DMS153 treated with DMSO at 0.1 percent for 48 hours (cell line): Measurements from ENCODE around the gene STK4.
"Not testable (repeated sequence)": the region's sequence is repeated elsewhere in the genome, so short reads cannot be mapped to it uniquely, and the experiment has no call there.

Experiments used
- DNase-seq: peaks from one replicate; lab custom pipeline; 2025; ENCODE audit not compliant: unreplicated experiment; lab: John Stamatoyannopoulos, UW

Gene STK4

GRCh38 chr20:44981736-44982406 is 15.6 kb downstream of the STK4 start:
- DNase-seq, result no peak

- DNase-seq, result no peak
Observed at GRCh38 chr20:44983093-44983674, 16.9 kb downstream of the STK4 start.

GRCh38 chr20:44988631-44989171 is 22.4 kb downstream of the STK4 start:
- no peak for DNase-seq

- DNase-seq, result no peak
Observed at GRCh38 chr20:44990425-44990824, 24.1 kb downstream of the STK4 start.

GRCh38 chr20:44990957-44991356 is 24.6 kb downstream of the STK4 start:
- no peak for DNase-seq

GRCh38 chr20:44993343-44993742 is 27.0 kb downstream of the STK4 start:
- DNase-seq, result no peak

GRCh38 chr20:44997171-44997570 is 30.9 kb downstream of the STK4 start:
- DNase-seq, result no peak

GRCh38 chr20:44997668-44998067 is 31.4 kb downstream of the STK4 start:
- no peak for DNase-seq

- no peak for DNase-seq
Observed at GRCh38 chr20:45008521-45009049, 42.3 kb downstream of the STK4 start.

GRCh38 chr20:45010399-45010828 is 44.1 kb downstream of the STK4 start:
- no peak for DNase-seq

GRCh38 chr20:45011108-45011526 is 44.8 kb downstream of the STK4 start:
- peak; percentile 7 for DNase-seq

GRCh38 chr20:45012682-45013302 is 46.5 kb downstream of the STK4 start:
- DNase-seq, result no peak

GRCh38 chr20:45014131-45014530 is 47.8 kb downstream of the STK4 start:
- DNase-seq, result not testable (repeated sequence)

- no peak for DNase-seq
Observed at GRCh38 chr20:45014671-45015415, 48.5 kb downstream of the STK4 start.

- DNase-seq, result no peak
Observed at GRCh38 chr20:45016089-45016671, 49.9 kb downstream of the STK4 start.

GRCh38 chr20:45017281-45017680 is 51.0 kb downstream of the STK4 start:
- DNase-seq, result no peak

GRCh38 chr20:45017857-45018256 is 51.5 kb downstream of the STK4 start:
- DNase-seq, result no peak

GRCh38 chr20:45019027-45019761 is 52.9 kb downstream of the STK4 start:
- DNase-seq, result no peak

GRCh38 chr20:45019762-45020123 is 53.4 kb downstream of the STK4 start:
- no peak for DNase-seq

GRCh38 chr20:45020236-45020886 is 54.0 kb downstream of the STK4 start:
- no peak for DNase-seq
